Erythroblast (primary cell): ENCODE measurements around the gene KRT25.

Source experiments
- GATA1 ChIP-seq: IDR thresholded peaks from 2 replicates; pipeline ENCODE4 v1.6.1; 2011; ENCODE audit warnings: low read depth, mild to moderate bottlenecking, control low read depth, low read length, moderate library complexity
- POLR2A ChIP-seq: IDR thresholded peaks from 2 replicates; pipeline ENCODE4 v1.6.1; 2011; ENCODE audit warnings: mild to moderate bottlenecking, low read length

GRCh38 chr17:40791111-40791510, 36.0 kb upstream of the KRT25 start:
- TF ChIP-seq POLR2A (no peak), GATA1 (no peak)
